GM21737 (cell line): ENCODE results near the gene PNRC2.
A peak's percentile ranks its signal among the peaks of the same experiment; 100 is the strongest.
"Not testable (repeated sequence)": the region's sequence is repeated elsewhere in the genome, so short reads cannot be mapped to it uniquely, and the experiment has no call there.

Source experiments
- ATAC-seq: cut with Tn5 transposase; IDR thresholded peaks from one replicate; pipeline ENCODE4 v1.9.1; 2021; ENCODE audit warnings: mild to moderate bottlenecking, moderate library complexity; ENCODE audit not compliant: unreplicated experiment

PNRC2 gene

GRCh38 chr1:23947366-23947765, 12.3 kb upstream of the PNRC2 start:
- no peak for ATAC-seq

GRCh38 chr1:23953020-23953419, 6.6 kb upstream of the PNRC2 start:
- no peak for ATAC-seq

- no peak for ATAC-seq
These were observed 2.5 kb upstream of the PNRC2 start for GRCh38 chr1:23957096-23957495.

- not testable (repeated sequence) for ATAC-seq
These were observed 1.4 kb upstream of the PNRC2 start for GRCh38 chr1:23958040-23958809.

- ATAC-seq, result peak; percentile 66
These were observed 693 bp upstream of the PNRC2 start for GRCh38 chr1:23958810-23959460.

GRCh38 chr1:23960291-23961020, 828 bp downstream of the PNRC2 start:
- ATAC-seq, result no peak

- ATAC-seq, result no peak
These were observed 4.1 kb downstream of the PNRC2 start for GRCh38 chr1:23963617-23964234.

GRCh38 chr1:23964235-23964668, 4.6 kb downstream of the PNRC2 start:
- no peak for ATAC-seq

GRCh38 chr1:23964790-23965740, 5.4 kb downstream of the PNRC2 start:
- ATAC-seq, result no peak

GRCh38 chr1:23966973-23967493, 7.4 kb downstream of the PNRC2 start:
- no peak for ATAC-seq

- no peak for ATAC-seq
These were observed 8.2 kb downstream of the PNRC2 start for GRCh38 chr1:23967871-23968270.

GRCh38 chr1:23977187-23977853, 17.7 kb downstream of the PNRC2 start:
- ATAC-seq, result no peak

GRCh38 chr1:23977854-23978191, 18.2 kb downstream of the PNRC2 start:
- ATAC-seq, result no peak

GRCh38 chr1:23978805-23979204, 19.2 kb downstream of the PNRC2 start:
- no peak for ATAC-seq

GRCh38 chr1:23979387-23979880, 19.8 kb downstream of the PNRC2 start:
- ATAC-seq, result no peak

- ATAC-seq, result peak; percentile 83
These were observed 20.5 kb downstream of the PNRC2 start, which contains the start of gene SRSF10 for GRCh38 chr1:23979881-23980727. Gene SRSF10 (minus strand): TSS chr1:23980327. CDS start chr1:23980255, 72 bp downstream.

- ATAC-seq, result peak; percentile 28
These were observed 21.1 kb downstream of the PNRC2 start for GRCh38 chr1:23980728-23981070.

GRCh38 chr1:23984417-23985186, 25.0 kb downstream of the PNRC2 start:
- ATAC-seq, result no peak
